GM12891 (cell line): ENCODE data around the gene DYNLT1.

ENCODE experiments used
- DNase-seq: peaks from one replicate; pipeline ENCODE4 v3.0.0; 2011; ENCODE audit warnings: low spot score; ENCODE audit not compliant: insufficient read length
- FAIRE-seq: peaks from 2 replicates; lab custom pipeline; 2011; peaks lifted over from hg19 to GRCh38; lab: Jason Lieb, UNC
- PAX5 ChIP-seq: IDR thresholded peaks from 2 replicates; pipeline ENCODE4 v1.6.1; 2011; ENCODE audit warnings: low read length, moderate library complexity, mild to moderate bottlenecking; ENCODE audit not compliant: insufficient read depth, severe bottlenecking
- POLR2A ChIP-seq: IDR thresholded peaks from 2 replicates; pipeline ENCODE4 v1.6.1; 2011; ENCODE audit warnings: low read depth, low read length, control low read depth
- POLR2AphosphoS5 ChIP-seq: IDR thresholded peaks from 2 replicates; pipeline ENCODE4 v1.6.1; 2011; ENCODE audit warnings: low read depth, low read length, control low read depth
- POU2F2 ChIP-seq: IDR thresholded peaks from 2 replicates; pipeline ENCODE4 v1.6.1; 2011; ENCODE audit warnings: low read depth, mild to moderate bottlenecking, control low read depth, low read length, moderate library complexity
- SPI1 ChIP-seq: IDR thresholded peaks from 2 replicates; pipeline ENCODE4 v1.6.1; 2011; ENCODE audit warnings: low read depth, low read length, control low read depth
- TAF1 ChIP-seq: IDR thresholded peaks from 2 replicates; pipeline ENCODE4 v1.6.1; 2011; ENCODE audit warnings: low read depth, low read length, control low read depth

The DYNLT1 gene

GRCh38 chr6:158591810-158592209 is 52.7 kb downstream of the DYNLT1 start:
- TF ChIP-seq PAX5 (no peak), POLR2A (no peak), SPI1 (no peak), POLR2AphosphoS5 (no peak), POU2F2 (no peak), TAF1 (no peak)
- FAIRE-seq (no peak), DNase-seq (no peak)

- FAIRE-seq: no peak
- DNase-seq: no peak
- TF ChIP-seq TAF1 (no peak), POLR2AphosphoS5 (no peak), POU2F2 (no peak), POLR2A (no peak), SPI1 (no peak), PAX5 (no peak)
These were observed 53.3 kb downstream of the DYNLT1 start for GRCh38 chr6:158591134-158591809.

- FAIRE-seq: no peak
- no peak for DNase-seq
- TF ChIP-seq TAF1 (no peak), POLR2AphosphoS5 (no peak), POLR2A (no peak), SPI1 (no peak), PAX5 (no peak), POU2F2 (no peak)
These were observed 55.2 kb downstream of the DYNLT1 start for GRCh38 chr6:158589366-158589765.

GRCh38 chr6:158586652-158587051 is 57.9 kb downstream of the DYNLT1 start:
- TF ChIP-seq TAF1 (no peak), POLR2AphosphoS5 (no peak), POU2F2 (no peak), SPI1 (no peak), POLR2A (no peak), PAX5 (no peak)
- FAIRE-seq (no peak), DNase-seq (no peak)
